SK-N-SH treated with all-trans-retinoic acid at 6 μM for 48 hours (cell line): Measurements from ENCODE around the gene NACA2.

Experiments
- GLIS3 ChIP-seq: fragments of 250-450 bp; sonication (Bioruptor Pico); IDR thresholded peaks from 2 replicates; pipeline ENCODE4 v1.5.0; 2020; ENCODE audit warnings: mild to moderate bottlenecking, moderate library complexity
- ISL1 ChIP-seq: fragments of 250-450 bp; sonication (Bioruptor Pico); IDR thresholded peaks from 2 replicates; pipeline ENCODE4 v2.1.2; 2022; ENCODE audit warnings: mild to moderate bottlenecking, moderate library complexity
- OSR1 ChIP-seq: fragments of 250-450 bp; sonication (Bioruptor Pico); IDR thresholded peaks from 2 replicates; pipeline ENCODE4 v1.8.0; 2022; ENCODE audit warnings: moderate library complexity, mild to moderate bottlenecking, inconsistent platforms
- PATZ1 ChIP-seq: fragments of 250-450 bp; sonication (Bioruptor Pico); IDR thresholded peaks from 2 replicates; pipeline ENCODE4 v1.8.0; 2020; ENCODE audit warnings: mild to moderate bottlenecking, moderate library complexity, borderline replicate concordance
- RARB ChIP-seq: fragments of 250-450 bp; sonication (Bioruptor Pico); IDR thresholded peaks from 2 replicates; pipeline ENCODE4 v1.8.0; 2021; ENCODE audit warnings: mild to moderate bottlenecking, moderate library complexity

GRCh38 chr17:61634942-61635538, 44.0 kb upstream of the NACA2 start:
- TF ChIP-seq PATZ1, result no peak
- no peak for TF ChIP-seq RARB (CRISPR knock-in tag)
- TF ChIP-seq ISL1 (CRISPR knock-in tag), result no peak
- no peak for TF ChIP-seq OSR1 (CRISPR knock-in tag)
- TF ChIP-seq GLIS3 (CRISPR knock-in tag), result no peak
